GM13977 (cell line): ENCODE measurements around the gene SRSF7.
"Not testable (repeated sequence)": the region's sequence is repeated elsewhere in the genome, so short reads cannot be mapped to it uniquely, and the experiment has no call there.

Experiments used
- DNase-seq: peaks from one replicate; pipeline ENCODE4 v3.0.0; 2012; ENCODE audit warnings: low spot score
- in situ Hi-C: fragments of 300-500 bp; cut with MboI; formaldehyde crosslinking; loops from one replicate; pipeline ENCODE4 v1.12.0; 2022; ENCODE audit warnings: low sequenced_read_pairs, low pct_unique_long_range_greater_than_20kb, mixed read lengths, inconsistent platforms; ENCODE audit not compliant: unreplicated experiment
- TF ChIP-seq, protein P1 (sequence below): IDR thresholded peaks from 2 replicates; pipeline ENCODE4 v1.5.1; 2012; ENCODE audit warnings: mild to moderate bottlenecking, control low read depth; ENCODE audit not compliant: insufficient read depth; ENCODE audit errors: extremely low read depth, missing control alignments

Gene SRSF7

DNA sequence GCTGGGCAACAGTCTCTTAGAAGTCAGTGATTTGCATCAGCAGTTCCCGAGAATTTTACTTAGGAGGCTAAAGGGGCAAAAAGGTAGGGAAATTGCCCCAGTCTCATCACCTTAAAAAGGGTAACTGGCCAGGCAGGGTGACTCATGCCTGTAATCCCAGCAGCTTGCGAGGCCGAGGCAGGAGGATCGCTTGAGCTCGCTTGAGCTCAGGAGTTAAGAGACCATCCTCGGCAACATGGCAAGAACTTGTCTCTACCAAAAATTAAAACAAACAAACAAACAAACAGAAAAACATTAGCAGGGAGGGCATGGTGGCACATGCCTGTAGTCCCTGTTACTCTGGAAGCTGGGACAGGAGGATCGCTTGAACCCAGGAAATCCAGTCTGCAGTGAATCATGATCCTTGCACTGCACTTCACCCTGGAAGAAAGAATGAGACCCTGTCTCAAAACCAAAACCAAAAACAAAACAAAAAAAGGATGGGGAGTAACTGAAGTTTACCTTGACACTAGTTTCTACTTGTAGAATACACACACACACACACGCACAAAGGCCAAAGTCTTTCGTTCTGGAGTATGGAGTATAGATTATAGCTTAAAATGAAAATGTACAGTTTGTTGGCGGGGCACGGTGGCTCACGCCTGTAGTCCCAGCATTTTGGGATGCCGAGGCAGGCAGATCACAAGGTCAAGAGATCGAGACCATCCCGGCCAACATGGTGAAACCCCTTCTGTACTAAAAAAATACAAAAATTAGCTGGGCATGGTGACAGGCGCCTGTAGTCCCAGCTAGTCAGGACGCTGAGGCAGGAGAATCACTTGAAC is 24.1 kb upstream of the SRSF7 start:
- TF ChIP-seq, protein P1, sequence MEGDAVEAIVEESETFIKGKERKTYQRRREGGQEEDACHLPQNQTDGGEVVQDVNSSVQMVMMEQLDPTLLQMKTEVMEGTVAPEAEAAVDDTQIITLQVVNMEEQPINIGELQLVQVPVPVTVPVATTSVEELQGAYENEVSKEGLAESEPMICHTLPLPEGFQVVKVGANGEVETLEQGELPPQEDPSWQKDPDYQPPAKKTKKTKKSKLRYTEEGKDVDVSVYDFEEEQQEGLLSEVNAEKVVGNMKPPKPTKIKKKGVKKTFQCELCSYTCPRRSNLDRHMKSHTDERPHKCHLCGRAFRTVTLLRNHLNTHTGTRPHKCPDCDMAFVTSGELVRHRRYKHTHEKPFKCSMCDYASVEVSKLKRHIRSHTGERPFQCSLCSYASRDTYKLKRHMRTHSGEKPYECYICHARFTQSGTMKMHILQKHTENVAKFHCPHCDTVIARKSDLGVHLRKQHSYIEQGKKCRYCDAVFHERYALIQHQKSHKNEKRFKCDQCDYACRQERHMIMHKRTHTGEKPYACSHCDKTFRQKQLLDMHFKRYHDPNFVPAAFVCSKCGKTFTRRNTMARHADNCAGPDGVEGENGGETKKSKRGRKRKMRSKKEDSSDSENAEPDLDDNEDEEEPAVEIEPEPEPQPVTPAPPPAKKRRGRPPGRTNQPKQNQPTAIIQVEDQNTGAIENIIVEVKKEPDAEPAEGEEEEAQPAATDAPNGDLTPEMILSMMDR = no peak
- in situ Hi-C loops = no loop called here
- no peak for DNase-seq

DNA sequence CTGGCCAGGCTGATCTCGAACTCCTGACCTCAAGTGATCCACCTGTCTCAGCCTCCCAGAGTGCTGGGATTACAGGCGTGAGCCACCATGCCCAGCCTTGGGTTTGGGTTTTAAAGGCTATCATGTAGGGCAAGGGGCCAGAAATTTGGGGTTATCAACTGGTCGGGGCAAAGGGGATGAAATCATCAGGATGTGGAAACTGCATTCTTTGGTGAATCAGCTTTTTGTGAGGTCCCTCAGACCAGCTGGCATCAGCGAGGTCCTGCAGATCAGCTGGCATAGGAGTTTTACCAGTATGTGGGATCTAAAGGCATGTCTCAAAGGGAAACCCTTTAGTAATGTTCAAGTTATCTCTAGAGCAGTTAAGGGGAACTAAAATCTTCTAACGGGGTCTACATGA is 20.5 kb upstream of the SRSF7 start:
- TF ChIP-seq, protein P1 = no peak
- in situ Hi-C loops = no loop called here
- no peak for DNase-seq

- DNase-seq = no peak
- TF ChIP-seq, protein P1 = no peak
- in situ Hi-C loops = no loop called here
Measured at GRCh38 chr2:38765551-38765950, 14.4 kb upstream of the SRSF7 start.

GRCh38 chr2:38765149-38765548 is 14.0 kb upstream of the SRSF7 start:
- DNase-seq = no peak
- TF ChIP-seq, protein P1 = no peak
- in situ Hi-C loops = no loop called here

- TF ChIP-seq, protein P1 = no peak
- no peak for DNase-seq
- in situ Hi-C loops = no loop called here
Measured at GRCh38 chr2:38763728-38764127, 12.6 kb upstream of the SRSF7 start.

- TF ChIP-seq, protein P1 = no peak
- peak; percentile 47 for DNase-seq
- in situ Hi-C loops = no loop called here
Measured at GRCh38 chr2:38763228-38763627, 12.1 kb upstream of the SRSF7 start.

GRCh38 chr2:38755891-38756290 is 4.7 kb upstream of the SRSF7 start:
- DNase-seq, in situ Hi-C loops: not testable (repeated sequence)
